Measurements from ENCODE around the gene HSPA12A. TPM values are rescaled to one million over a fixed set of nuclear protein-coding genes. Genes with fewer than 3 reads are reported as not detected.
A peak's percentile ranks its signal among the peaks of the same experiment; 100 is the strongest.

Gene HSPA12A
- polyA plus RNA-seq, 1 donor (not counting 4 experiments of a cell fraction or from before 2014, with no cell fraction given) = 8.1 TPM

- Histone ChIP-seq H3K4me1 (ENCODE audit: control insufficient read depth, extremely low read depth, insufficient read depth, low read length) (peaks cover 24% of the 10 kb centered on the region), H3K36me3 (ENCODE audit: control insufficient read depth in 2 of 2, extremely low read depth in 1 of 2, insufficient read depth in 2 of 2, low read length in 2 of 2) (no peaks in the 10 kb centered on the region), H3K9ac (ENCODE audit: control insufficient read depth, extremely low read depth, insufficient read depth, low read length) (no peak overlapping the region), H2AFZ (ENCODE audit: control insufficient read depth, low read length) (peak overlapping the region; percentile 78), H3K9me3 (ENCODE audit: control insufficient read depth, low read depth, low read length) (no peaks in the 10 kb centered on the region), H3K4me3 (ENCODE audit: control insufficient read depth in 2 of 3, extremely low read depth in 1 of 3, insufficient read depth in 2 of 3, low read depth in 1 of 3, low read length in 3 of 3) (no peak overlapping the region), H3K27ac (ENCODE audit: control insufficient read depth, insufficient read depth, low read length) (no peak overlapping the region), H3K27me3 (ENCODE audit: control insufficient read depth, extremely low read depth, insufficient read depth, low read length) (no peaks in the 10 kb centered on the region), H3K79me2 (ENCODE audit: control insufficient read depth, insufficient read depth, low read length) (no peaks in the 10 kb centered on the region), H3K4me2 (ENCODE audit: control insufficient read depth, extremely low read depth, insufficient read depth, low read depth, low read length) (no peak overlapping the region), H4K20me1 (ENCODE audit: control insufficient read depth, extremely low read depth, insufficient read depth, low read length) (no peaks in the 10 kb centered on the region), H3K9me1 (ENCODE audit: control insufficient read depth, extremely low read depth, insufficient read depth, low read length) (no peaks in the 10 kb centered on the region)
- no peak for DNase-seq (ENCODE audit: low read depth, low spot score)
- TF ChIP-seq EZH2 (IDR thresholded peaks at IDR 0.05; ENCODE audit: low read length) (no peak), CTCF (optimal IDR thresholded peaks at IDR 0.05 in 1 of 3, IDR thresholded peaks at IDR 0.05 in 1 of 3, conservative IDR thresholded peaks at IDR 0.05 in 1 of 3; ENCODE audit: extremely low read depth in 1 of 3, insufficient read depth in 2 of 3, low read length in 3 of 3) (no peak)
- FAIRE-seq = peak; percentile 20
- dilution Hi-C loops (cut with MboI; ENCODE audit: extremely low pct_ligation_motif_present, low sequenced_read_pairs) = no loop called here
These were observed 13.9 kb upstream of the HSPA12A start for GRCh38 chr10:116756277-116756676.

GRCh38 chr10:116753759-116754158, 11.4 kb upstream of the HSPA12A start:
- Histone ChIP-seq H3K4me3 (ENCODE audit: control insufficient read depth in 2 of 3, extremely low read depth in 1 of 3, insufficient read depth in 2 of 3, low read depth in 1 of 3, low read length in 3 of 3) (no peak overlapping the region), H3K9me3 (ENCODE audit: control insufficient read depth, low read depth, low read length) (no peaks in the 10 kb centered on the region), H2AFZ (ENCODE audit: control insufficient read depth, low read length) (peak overlapping the region; percentile 81), H3K79me2 (ENCODE audit: control insufficient read depth, insufficient read depth, low read length) (no peaks in the 10 kb centered on the region), H3K4me1 (ENCODE audit: control insufficient read depth, extremely low read depth, insufficient read depth, low read length) (peaks cover 24% of the 10 kb centered on the region), H3K27me3 (ENCODE audit: control insufficient read depth, extremely low read depth, insufficient read depth, low read length) (no peaks in the 10 kb centered on the region), H3K9me1 (ENCODE audit: control insufficient read depth, extremely low read depth, insufficient read depth, low read length) (no peaks in the 10 kb centered on the region), H3K27ac (ENCODE audit: control insufficient read depth, insufficient read depth, low read length) (peak overlapping the region; percentile 19), H3K4me2 (ENCODE audit: control insufficient read depth, extremely low read depth, insufficient read depth, low read depth, low read length) (peak overlapping the region; percentile 42), H3K36me3 (ENCODE audit: control insufficient read depth in 2 of 2, extremely low read depth in 1 of 2, insufficient read depth in 2 of 2, low read length in 2 of 2) (no peaks in the 10 kb centered on the region), H3K9ac (ENCODE audit: control insufficient read depth, extremely low read depth, insufficient read depth, low read length) (no peak overlapping the region), H4K20me1 (ENCODE audit: control insufficient read depth, extremely low read depth, insufficient read depth, low read length) (no peaks in the 10 kb centered on the region)
- dilution Hi-C loops (cut with MboI; ENCODE audit: extremely low pct_ligation_motif_present, low sequenced_read_pairs) = no loop called here
- peak; percentile 99 for FAIRE-seq
- no peak for DNase-seq (ENCODE audit: low read depth, low spot score)
- TF ChIP-seq EZH2 (IDR thresholded peaks at IDR 0.05; ENCODE audit: low read length) (no peak), CTCF (optimal IDR thresholded peaks at IDR 0.05 in 1 of 3, IDR thresholded peaks at IDR 0.05 in 1 of 3, conservative IDR thresholded peaks at IDR 0.05 in 1 of 3; ENCODE audit: extremely low read depth in 1 of 3, insufficient read depth in 2 of 3, low read length in 3 of 3) (no peak)

Data from keratinocyte (primary cell).